A673 (cell line): ENCODE data around the gene MARK3. TPM values are rescaled to one million over a fixed set of nuclear protein-coding genes. Genes with fewer than 3 reads are reported as not detected.

Experiments used
- BruUV-seq: library from RNA; stranded (reverse); fragments of 400-500 nt; replicated peaks from 2 replicates; lab custom pipeline; 2021; lab: Mats Ljungman, UMichigan
- CTCF ChIA-PET: fragments of 300-600 bp; sonication (Branson Sonifier 250); formaldehyde crosslinking; loops from one replicate; lab custom pipeline; 2022; ENCODE audit warnings: antibody characterized with exemption; lab: Charles Lee
- POLR2A ChIA-PET: fragments of 300-600 bp; sonication (Branson Sonifier 250); formaldehyde crosslinking; loops from one replicate; lab custom pipeline; 2022; ENCODE audit warnings: antibody characterized with exemption; ENCODE audit not compliant: low non-redundant PET; lab: Charles Lee
- DNase-seq: peaks from one replicate; pipeline ENCODE4 v3.0.0-alpha.2; 2015; ENCODE audit warnings: low spot score
- H3K27ac ChIP-seq: fragments of 200-600 bp; sonication (generic); 2 replicates; pipeline ENCODE4 v1.5.1; 2016; ENCODE audit warnings: mixed run types, low read depth, mild to moderate bottlenecking, mixed read lengths, antibody characterized with exemption, low read length; ENCODE audit not compliant: poor library complexity, severe bottlenecking
- H3K27me3 ChIP-seq: fragments of 200-600 bp; sonication (generic); replicated peaks from 2 replicates; pipeline ENCODE4 v1.6.1; 2017; ENCODE audit warnings: mixed run types, low read depth, mild to moderate bottlenecking, mixed read lengths, antibody characterized with exemption, low read length; ENCODE audit not compliant: insufficient read depth, poor library complexity
- H3K36me3 ChIP-seq: fragments of 200-600 bp; sonication (generic); 2 replicates; pipeline ENCODE4 v1.6.1; 2016; ENCODE audit warnings: mixed run types, mild to moderate bottlenecking, mixed read lengths, antibody characterized with exemption, low read length; ENCODE audit not compliant: insufficient read depth, poor library complexity, severe bottlenecking
- H3K4me1 ChIP-seq: fragments of 200-600 bp; sonication (generic); 2 replicates; pipeline ENCODE4 v1.6.1; 2017; ENCODE audit warnings: mixed run types, mild to moderate bottlenecking, mixed read lengths, antibody characterized with exemption, low read length; ENCODE audit not compliant: insufficient read depth, poor library complexity, severe bottlenecking
- H3K4me3 ChIP-seq: fragments of 200-600 bp; sonication (generic); 2 replicates; pipeline ENCODE4 v1.5.1; 2016; ENCODE audit warnings: low read depth, mixed run types, mild to moderate bottlenecking, mixed read lengths, low read length; ENCODE audit not compliant: poor library complexity, severe bottlenecking
- H3K9me3 ChIP-seq: fragments of 200-600 bp; sonication (generic); 2 replicates; pipeline ENCODE4 v1.6.1; 2016; ENCODE audit warnings: mixed run types, low read depth, mild to moderate bottlenecking, mixed read lengths, antibody characterized with exemption, low read length; ENCODE audit not compliant: poor library complexity, severe bottlenecking
- CTCF ChIP-seq: fragments of 300-800, 200-600 bp; sonication (generic); conservative IDR thresholded peaks from 2 replicates; pipeline ENCODE4 v1.5.1; 2017; ENCODE audit warnings: low read depth, mild to moderate bottlenecking, antibody characterized with exemption, low read length, moderate library complexity, mixed read lengths
- EZH2 ChIP-seq: fragments of 200-600 bp; sonication (generic); IDR thresholded peaks from 2 replicates; pipeline ENCODE4 v1.6.1; 2017; ENCODE audit warnings: borderline replicate concordance, low read depth, mild to moderate bottlenecking, mixed read lengths, antibody characterized with exemption, low read length; ENCODE audit not compliant: poor library complexity, severe bottlenecking
- intact Hi-C: fragments of 100-400 bp; cut with micrococcal nuclease; formaldehyde crosslinking; loops from one replicate; pipeline ENCODE4 v1.10.0; 2022; ENCODE audit not compliant: unreplicated experiment
- total RNA-seq: library from RNA; stranded (reverse); gene quantifications from 2 replicates; pipeline ENCODE4 v1.2.3, GENCODE V29; 2021

Gene MARK3
- total RNA-seq, 1 experiment from 2014 or later, result 94.4 TPM

- intact Hi-C loops, result no loop called here
Measured at GRCh38 chr14:103531421-103532215, 146.4 kb downstream of the MARK3 start.

GRCh38 chr14:103532216-103533136 lies 147.3 kb downstream of the MARK3 start:
- CTCF ChIA-PET, result no interaction called here
- Histone ChIP-seq H3K4me3 (no peak overlapping the region), H3K27me3 (no peaks in the 10 kb centered on the region), H3K36me3 (peaks cover 5% of the 10 kb centered on the region), H3K27ac (no peak overlapping the region), H3K4me1 (peaks cover 18% of the 10 kb centered on the region), H3K9me3 (no peaks in the 10 kb centered on the region)
- intact Hi-C loops, result no loop called here
- POLR2A ChIA-PET, result no interaction called here
- no peak for TF ChIP-seq CTCF
- TF ChIP-seq EZH2, result no peak
- BruUV-seq, result no TSS peak
- no peak for DNase-seq

More at GRCh38 chr14:103531421-103532215, 146.4 kb downstream of the MARK3 start:
- Histone ChIP-seq H3K27ac (no peak overlapping the region), H3K9me3 (no peaks in the 10 kb centered on the region), H3K4me1 (peaks cover 18% of the 10 kb centered on the region), H3K27me3 (no peaks in the 10 kb centered on the region), H3K4me3 (no peak overlapping the region), H3K36me3 (peaks cover 5% of the 10 kb centered on the region)
- DNase-seq, result no peak
- TF ChIP-seq EZH2 (no peak), CTCF (no peak)
- no TSS peak for BruUV-seq
- POLR2A ChIA-PET, result no interaction called here
- CTCF ChIA-PET, result interaction anchor here (0.6 kb wide), 1 partner anchor 559 kb away, joined by 6 read pairs; no protein-coding TSS in a partner anchor

GRCh38 chr14:103533137-103533998 lies 148.2 kb downstream of the MARK3 start:
- Histone ChIP-seq H3K36me3 (peaks cover 5% of the 10 kb centered on the region), H3K27me3 (no peaks in the 10 kb centered on the region), H3K4me1 (peaks cover 10% of the 10 kb centered on the region), H3K9me3 (no peaks in the 10 kb centered on the region), H3K27ac (no peak overlapping the region), H3K4me3 (no peak overlapping the region)
- no peak for DNase-seq
- intact Hi-C loops, result no loop called here
- TF ChIP-seq CTCF (no peak), EZH2 (no peak)
- CTCF ChIA-PET, result no interaction called here
- no TSS peak for BruUV-seq
- POLR2A ChIA-PET, result no interaction called here
